CD4-positive, alpha-beta T cell (primary cell): Measurements from ENCODE around the gene STEAP2. TPM values are rescaled to one million over a fixed set of nuclear protein-coding genes. Genes with fewer than 3 reads are reported as not detected.

Source experiments
- ATAC-seq: fragments of 200-7000 bp; cut with Tn5 transposase; one replicate; pipeline ENCODE4 v1.10.0; 2022; ENCODE audit warnings: mild to moderate bottlenecking; ENCODE audit not compliant: poor library complexity
- CTCF ChIA-PET: fragments of 350-600 bp; sonication (Branson Sonifier 250); formaldehyde crosslinking; loops from one replicate; lab custom pipeline; 2021; ENCODE audit warnings: antibody characterized with exemption, inconsistent platforms; lab: Charles Lee
- POLR2A ChIA-PET: fragments of 350-600 bp; sonication (Branson Sonifier 250); formaldehyde crosslinking; loops from one replicate; lab custom pipeline; 2021; ENCODE audit warnings: antibody characterized with exemption, inconsistent platforms; lab: Charles Lee
- DNase-seq, 14 experiments: peaks; one replicate each; pipeline ENCODE4 v3.0.0-alpha.2; 2013 to 2020; ENCODE audit warnings: mixed read lengths in 2 of 14
- H3K27ac ChIP-seq, 2 donors: one replicate each; pipeline versions ENCODE4 v1.5.1 to v1.7.0; 2013; ENCODE audit warnings: low read length in 2 of 2, low read depth in 1 of 2, mild to moderate bottlenecking in 1 of 2
- H3K27me3 ChIP-seq, 2 experiments: 1 replicate in 1 of 2; 2 replicates in 1 of 2; pipeline versions ENCODE4 v1.6.1 to v1.7.0; 2013; ENCODE audit warnings: low read length in 2 of 2, control low read depth in 1 of 2, mild to moderate bottlenecking in 1 of 2, moderate library complexity in 1 of 2; ENCODE audit not compliant: insufficient read depth in 2 of 2, control insufficient read depth in 1 of 2
- H3K36me3 ChIP-seq: one replicate; pipeline ENCODE4 v1.6.1; 2013; ENCODE audit warnings: low read length, control low read depth; ENCODE audit not compliant: insufficient read depth
- H3K4me1 ChIP-seq: one replicate; pipeline ENCODE4 v1.6.1; 2013; ENCODE audit warnings: low read length, control low read depth; ENCODE audit not compliant: insufficient read depth
- H3K4me3 ChIP-seq: one replicate; pipeline ENCODE4 v1.5.1; 2013; ENCODE audit warnings: mild to moderate bottlenecking, low read length, moderate library complexity
- H3K9me3 ChIP-seq, 2 experiments: 1 replicate in 1 of 2; 2 replicates in 1 of 2; pipeline versions ENCODE4 v1.6.1 to v1.7.0; 2013; ENCODE audit warnings: low read length in 2 of 2, mild to moderate bottlenecking in 2 of 2, control low read depth in 1 of 2, moderate library complexity in 1 of 2; ENCODE audit not compliant: control insufficient read depth in 1 of 2, insufficient read depth in 1 of 2
- H3K27ac Mint-ChIP-seq: one replicate; pipeline ENCODE4 v1.8.0; 2020; ENCODE audit warnings: mixed read lengths
- H3K27me3 Mint-ChIP-seq: one replicate; pipeline ENCODE4 v1.8.0; 2021; ENCODE audit warnings: mixed read lengths
- H3K36me3 Mint-ChIP-seq: one replicate; pipeline ENCODE4 v1.8.0; 2021; ENCODE audit warnings: low read depth, mixed read lengths
- H3K4me1 Mint-ChIP-seq: one replicate; pipeline ENCODE4 v1.8.0; 2021; ENCODE audit warnings: low read depth, mixed read lengths
- H3K4me3 Mint-ChIP-seq: one replicate; pipeline ENCODE4 v1.8.0; 2020; ENCODE audit warnings: mild to moderate bottlenecking, mixed read lengths
- H3K9me3 Mint-ChIP-seq: one replicate; pipeline ENCODE4 v1.8.0; 2020; ENCODE audit warnings: mixed read lengths
- intact Hi-C, 2 experiments: fragments of 100-400 bp; cut with DNase I in 1 of 2; cut with micrococcal nuclease in 1 of 2; formaldehyde crosslinking; loops; one replicate each; pipeline versions ENCODE4 v1.15.1 to v1.9.0; 2023 to 2025; cut with DNase I, micrococcal nuclease
- total RNA-seq, 174 experiments: library from RNA in 2 of 174; stranded (reverse) in 2 of 174; gene quantifications; one replicate each; pipeline ENCODE4 v1.2.3 and lab custom pipeline; 2021 to 2026
- TF ChIP-seq, protein P1 (sequence below): fragments of 200-600 bp; IDR thresholded peaks from one replicate; pipeline ENCODE4 v1.8.0; 2022; ENCODE audit warnings: antibody characterized with exemption, mild to moderate bottlenecking

STEAP2 gene
- total RNA-seq, 2 experiments from 2014 or later, result not detected

GRCh38 chr7:90188281-90188680, 23.3 kb upstream of the STEAP2 start:
- Mint-ChIP-seq H3K36me3 (no peaks in the 10 kb centered on the region), H3K9me3 (peaks cover 6% of the 10 kb centered on the region), H3K4me3 (no peak overlapping the region), H3K27ac (no peak overlapping the region), H3K27me3 (no peaks in the 10 kb centered on the region), H3K4me1 (no peaks in the 10 kb centered on the region)
- TF ChIP-seq, protein P1, sequence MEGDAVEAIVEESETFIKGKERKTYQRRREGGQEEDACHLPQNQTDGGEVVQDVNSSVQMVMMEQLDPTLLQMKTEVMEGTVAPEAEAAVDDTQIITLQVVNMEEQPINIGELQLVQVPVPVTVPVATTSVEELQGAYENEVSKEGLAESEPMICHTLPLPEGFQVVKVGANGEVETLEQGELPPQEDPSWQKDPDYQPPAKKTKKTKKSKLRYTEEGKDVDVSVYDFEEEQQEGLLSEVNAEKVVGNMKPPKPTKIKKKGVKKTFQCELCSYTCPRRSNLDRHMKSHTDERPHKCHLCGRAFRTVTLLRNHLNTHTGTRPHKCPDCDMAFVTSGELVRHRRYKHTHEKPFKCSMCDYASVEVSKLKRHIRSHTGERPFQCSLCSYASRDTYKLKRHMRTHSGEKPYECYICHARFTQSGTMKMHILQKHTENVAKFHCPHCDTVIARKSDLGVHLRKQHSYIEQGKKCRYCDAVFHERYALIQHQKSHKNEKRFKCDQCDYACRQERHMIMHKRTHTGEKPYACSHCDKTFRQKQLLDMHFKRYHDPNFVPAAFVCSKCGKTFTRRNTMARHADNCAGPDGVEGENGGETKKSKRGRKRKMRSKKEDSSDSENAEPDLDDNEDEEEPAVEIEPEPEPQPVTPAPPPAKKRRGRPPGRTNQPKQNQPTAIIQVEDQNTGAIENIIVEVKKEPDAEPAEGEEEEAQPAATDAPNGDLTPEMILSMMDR, result no peak
- no peak for DNase-seq
- CTCF ChIA-PET, result no interaction called here
- no peaks in the 10 kb centered on the region for H3K36me3 ChIP-seq
- intact Hi-C loops, result no loop called here
- no peak overlapping the region for H3K27ac ChIP-seq
- no peak overlapping the region for H3K4me3 ChIP-seq
- ATAC-seq, result no peak
- H3K27me3 ChIP-seq, result no peaks in the 10 kb centered on the region
- POLR2A ChIA-PET, result no interaction called here
- H3K4me1 ChIP-seq, result no peaks in the 10 kb centered on the region
- H3K9me3 ChIP-seq, result peaks cover 0 to 11% of the 10 kb centered on the region in 2 experiments

GRCh38 chr7:90190995-90191394, 20.5 kb upstream of the STEAP2 start:
- Mint-ChIP-seq H3K4me1 (no peaks in the 10 kb centered on the region), H3K4me3 (no peak overlapping the region), H3K9me3 (peaks cover 9% of the 10 kb centered on the region), H3K27me3 (peaks cover 8% of the 10 kb centered on the region), H3K27ac (no peak overlapping the region), H3K36me3 (no peaks in the 10 kb centered on the region)
- POLR2A ChIA-PET, result no interaction called here
- no peak overlapping the region for H3K4me3 ChIP-seq
- CTCF ChIA-PET, result no interaction called here
- intact Hi-C loops, result no loop called here
- DNase-seq, result no peak
- no peaks in the 10 kb centered on the region for H3K36me3 ChIP-seq
- no peak overlapping the region for H3K27ac ChIP-seq
- H3K27me3 ChIP-seq, result no peaks in the 10 kb centered on the region
- H3K4me1 ChIP-seq, result no peaks in the 10 kb centered on the region
- TF ChIP-seq, protein P1, result no peak
- no peak for ATAC-seq
- H3K9me3 ChIP-seq, result peaks cover 7 to 11% of the 10 kb centered on the region in 2 experiments

DNA sequence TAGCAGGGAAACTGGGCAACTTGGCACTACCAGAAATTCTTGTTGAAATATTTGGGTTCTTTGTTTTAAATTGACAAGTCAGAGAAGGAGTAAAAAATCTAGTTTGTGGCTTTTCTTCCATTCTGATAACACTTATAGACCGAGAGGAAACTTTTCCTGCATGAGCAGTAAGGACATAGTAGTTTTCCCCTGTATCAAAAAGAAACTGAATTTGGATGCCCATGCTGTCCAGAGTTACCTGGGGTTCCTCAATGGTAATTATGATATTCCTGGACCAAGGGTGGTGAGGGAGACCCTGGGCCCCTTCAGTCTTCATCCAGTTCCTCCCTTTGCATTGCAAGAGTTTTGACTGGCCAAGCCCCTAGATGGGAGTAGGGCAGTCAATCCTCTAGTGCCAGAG, 19.9 kb upstream of the STEAP2 start:
- intact Hi-C loops, result no loop called here
- CTCF ChIA-PET, result no interaction called here
- H3K4me3 Mint-ChIP-seq, result no peak overlapping the region

More for the DNA sequence above, 19.9 kb upstream of the STEAP2 start:
- POLR2A ChIA-PET, result no interaction called here
- H3K36me3 Mint-ChIP-seq, result no peaks in the 10 kb centered on the region
- no peak for ATAC-seq
- no peaks in the 10 kb centered on the region for H3K27me3 ChIP-seq
- no peak overlapping the region for H3K4me3 ChIP-seq
- no peak overlapping the region for H3K27ac ChIP-seq
- DNase-seq, result no peak
- no peaks in the 10 kb centered on the region for H3K4me1 ChIP-seq
- no peaks in the 10 kb centered on the region for H3K36me3 ChIP-seq
- H3K27ac Mint-ChIP-seq, result no peak overlapping the region
- H3K27me3 Mint-ChIP-seq, result peaks cover 8% of the 10 kb centered on the region
- peaks cover 10% of the 10 kb centered on the region for H3K9me3 Mint-ChIP-seq
- no peaks in the 10 kb centered on the region for H3K4me1 Mint-ChIP-seq
- TF ChIP-seq, protein P1, result no peak
- peaks cover 7 to 11% of the 10 kb centered on the region in 2 experiments for H3K9me3 ChIP-seq
